DOHH2 (cell line): ENCODE results near the gene EXOSC3.
A peak's percentile ranks its signal among the peaks of the same experiment; 100 is the strongest.

Experiments
- H3F3A ChIP-seq: fragments of 200-600 bp; sonication (generic), shearing (Covaris generic); 2 replicates; pipeline ENCODE4 v1.6.0; 2016; ENCODE audit warnings: antibody characterized with exemption, mild to moderate bottlenecking; ENCODE audit not compliant: control insufficient read depth, insufficient read depth
- H3K27ac ChIP-seq: fragments of 200-600 bp; sonication (generic); 2 replicates; pipeline ENCODE4 v1.5.1; 2014; ENCODE audit warnings: low read depth, mild to moderate bottlenecking, low read length, moderate library complexity
- H3K27me3 ChIP-seq: fragments of 200-600 bp; sonication (generic); 2 replicates; pipeline ENCODE4 v1.6.1; 2014; ENCODE audit warnings: mild to moderate bottlenecking, low read length, mixed read lengths; ENCODE audit not compliant: control insufficient read depth
- H3K36me3 ChIP-seq: fragments of 200-600 bp; sonication (generic); 2 replicates; pipeline ENCODE4 v1.6.1; 2014; ENCODE audit warnings: mild to moderate bottlenecking, low read length, moderate library complexity, mixed read lengths; ENCODE audit not compliant: control insufficient read depth
- H3K4me1 ChIP-seq: fragments of 200-600 bp; sonication (generic); 2 replicates; pipeline ENCODE4 v1.6.1; 2014; ENCODE audit warnings: mild to moderate bottlenecking, low read length, mixed read lengths; ENCODE audit not compliant: control insufficient read depth
- H3K4me2 ChIP-seq: fragments of 200-600 bp; sonication (generic); 2 replicates; pipeline ENCODE4 v1.6.0; 2014; ENCODE audit warnings: mild to moderate bottlenecking, low read length, moderate library complexity
- H3K4me3 ChIP-seq: fragments of 200-600 bp; sonication (generic); 2 replicates; pipeline ENCODE4 v1.5.1; 2014; ENCODE audit warnings: mild to moderate bottlenecking, low read length, mixed read lengths
- H3K79me2 ChIP-seq: fragments of 200-600 bp; sonication (generic); 2 replicates; pipeline ENCODE4 v1.6.1; 2014; ENCODE audit warnings: mild to moderate bottlenecking, low read length, mixed read lengths; ENCODE audit not compliant: control insufficient read depth
- H3K9me2 ChIP-seq: fragments of 200-600 bp; sonication (generic); replicated peaks from 2 replicates; pipeline ENCODE4 v1.6.1; 2014; ENCODE audit warnings: mild to moderate bottlenecking, low read length, mixed read lengths; ENCODE audit not compliant: control insufficient read depth
- H3K9me3 ChIP-seq: fragments of 200-600 bp; sonication (generic); 2 replicates; pipeline ENCODE4 v1.6.1; 2014; ENCODE audit warnings: antibody characterized with exemption, low read length, mixed read lengths; ENCODE audit not compliant: control insufficient read depth, insufficient read depth
- H4K20me1 ChIP-seq: fragments of 200-600 bp; sonication (generic); 2 replicates; pipeline ENCODE4 v1.6.0; 2014; ENCODE audit warnings: low read depth, mild to moderate bottlenecking, antibody characterized with exemption, low read length, moderate library complexity; ENCODE audit not compliant: control insufficient read depth, insufficient read depth
- CTCF ChIP-seq: fragments of 200-600 bp; sonication (generic); IDR thresholded peaks from one replicate; pipeline ENCODE4 v1.5.1; 2014; ENCODE audit warnings: antibody characterized with exemption, mild to moderate bottlenecking, low read depth, low read length; ENCODE audit not compliant: poor library complexity, severe bottlenecking
- EZH2phosphoT487 ChIP-seq: fragments of 200-600 bp; sonication (generic); IDR thresholded peaks from 2 replicates; pipeline ENCODE4 v1.6.1; 2017; ENCODE audit warnings: borderline replicate concordance, mild to moderate bottlenecking, antibody characterized with exemption, low read length, moderate library complexity, mixed read lengths

The EXOSC3 gene

GRCh38 chr9:37749129-37749528 lies 35.7 kb downstream of the EXOSC3 start:
- Histone ChIP-seq H3F3A (no peaks in the 10 kb centered on the region), H4K20me1 (no peaks in the 10 kb centered on the region), H3K27me3 (peaks cover 4% of the 10 kb centered on the region; the same call in 1 of the 2 replicates), H3K27ac (no peak overlapping the region), H3K36me3 (peaks cover 3% of the 10 kb centered on the region; the same call in 1 of the 2 replicates), H3K4me1 (peaks cover 10% of the 10 kb centered on the region), H3K79me2 (peaks cover 4% of the 10 kb centered on the region), H3K9me2 (no peaks in the 10 kb centered on the region), H3K4me2 (no peak overlapping the region), H3K9me3 (peaks cover 7% of the 10 kb centered on the region; the same call in 1 of the 2 replicates), H3K4me3 (no peak overlapping the region)
- no peak for TF ChIP-seq CTCF
- no peak for TF ChIP-seq EZH2phosphoT487

- H4K20me1 ChIP-seq: no peaks in the 10 kb centered on the region
- peaks cover 4% of the 10 kb centered on the region; the same call in 1 of the 2 replicates for H3K27me3 ChIP-seq
- no peaks in the 10 kb centered on the region for H3F3A ChIP-seq
- H3K27ac ChIP-seq: no peak overlapping the region
- no peaks in the 10 kb centered on the region for H3K4me1 ChIP-seq
- H3K36me3 ChIP-seq: no peaks in the 10 kb centered on the region
- H3K9me2 ChIP-seq: no peaks in the 10 kb centered on the region
- H3K9me3 ChIP-seq: no peaks in the 10 kb centered on the region
- no peaks in the 10 kb centered on the region for H3K79me2 ChIP-seq
- no peak overlapping the region for H3K4me2 ChIP-seq
- H3K4me3 ChIP-seq: no peak overlapping the region
- peak; percentile 97 for TF ChIP-seq CTCF
- TF ChIP-seq EZH2phosphoT487: no peak
Observed at GRCh38 chr9:37747271-37747753, 37.6 kb downstream of the EXOSC3 start.

- TF ChIP-seq EZH2phosphoT487 (no peak), CTCF (no peak)
- Histone ChIP-seq H3K27ac (no peak overlapping the region), H3K4me3 (no peak overlapping the region), H3K4me1 (no peaks in the 10 kb centered on the region), H3K79me2 (no peaks in the 10 kb centered on the region), H3K36me3 (no peaks in the 10 kb centered on the region), H3K9me3 (no peaks in the 10 kb centered on the region), H3K4me2 (no peak overlapping the region), H3K27me3 (peaks cover 4% of the 10 kb centered on the region; the same call in 1 of the 2 replicates), H3F3A (no peaks in the 10 kb centered on the region), H3K9me2 (no peaks in the 10 kb centered on the region), H4K20me1 (no peaks in the 10 kb centered on the region)
Observed at GRCh38 chr9:37746448-37747270, 38.2 kb downstream of the EXOSC3 start.
